Activated T-cell treated with anti-CD3 and anti-CD28 coated beads, Interleukin-2, amount 50 U/mL, for 48 hours (primary cell): ENCODE data around the gene NPC1.

ENCODE experiments used
- DNase-seq, 2 experiments: peaks; one replicate each; pipeline ENCODE4 v3.0.0-alpha.2; 2020

NPC1 gene

DNA sequence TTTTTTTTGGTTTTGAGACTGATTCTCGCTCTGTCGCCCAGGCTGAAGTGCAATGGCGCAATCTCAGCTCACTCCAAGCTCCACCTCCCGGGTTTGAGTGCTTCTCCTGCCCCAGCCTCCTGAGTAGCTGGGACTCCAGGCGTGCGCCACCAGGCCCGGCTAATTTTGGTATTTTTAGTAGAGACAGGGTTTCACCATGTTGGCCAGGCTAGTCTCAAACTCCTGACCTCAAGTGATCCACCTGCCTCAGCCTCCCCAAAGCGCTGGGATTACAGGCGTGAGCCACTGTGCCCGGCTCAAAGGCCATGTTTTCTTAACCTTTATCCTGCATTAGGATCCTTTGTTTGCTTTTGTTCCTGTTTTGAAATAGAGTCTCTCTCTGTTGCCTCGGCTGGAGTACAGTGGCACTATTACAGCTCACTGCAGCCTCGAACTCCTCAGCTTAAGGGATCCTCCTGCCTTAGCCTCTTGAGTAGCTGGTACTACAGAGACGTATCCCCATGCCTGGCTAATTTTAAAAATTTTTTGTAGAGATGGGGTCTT lies 41.0 kb downstream of the NPC1 start:
- DNase-seq: no peak

DNA sequence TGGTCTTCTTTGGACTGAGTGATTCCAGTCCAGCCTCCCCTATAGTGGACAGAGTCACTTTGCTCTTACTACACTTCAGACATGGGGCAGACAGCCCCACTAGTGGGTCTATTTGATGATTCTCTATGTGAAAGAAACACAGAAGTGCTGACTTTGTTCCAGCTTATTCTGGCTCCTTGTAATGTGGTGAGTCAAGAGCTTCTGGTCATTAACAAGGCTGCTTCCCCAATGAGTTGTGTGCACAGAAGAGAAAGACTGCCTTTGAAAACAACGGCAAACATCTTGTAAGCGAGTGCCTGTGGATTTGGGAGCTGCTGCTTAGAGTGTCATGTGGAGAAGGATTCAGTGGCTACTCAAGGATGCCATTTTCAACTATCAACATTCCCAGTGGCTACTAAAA lies 43.8 kb downstream of the NPC1 start:
- no peak for DNase-seq

DNA sequence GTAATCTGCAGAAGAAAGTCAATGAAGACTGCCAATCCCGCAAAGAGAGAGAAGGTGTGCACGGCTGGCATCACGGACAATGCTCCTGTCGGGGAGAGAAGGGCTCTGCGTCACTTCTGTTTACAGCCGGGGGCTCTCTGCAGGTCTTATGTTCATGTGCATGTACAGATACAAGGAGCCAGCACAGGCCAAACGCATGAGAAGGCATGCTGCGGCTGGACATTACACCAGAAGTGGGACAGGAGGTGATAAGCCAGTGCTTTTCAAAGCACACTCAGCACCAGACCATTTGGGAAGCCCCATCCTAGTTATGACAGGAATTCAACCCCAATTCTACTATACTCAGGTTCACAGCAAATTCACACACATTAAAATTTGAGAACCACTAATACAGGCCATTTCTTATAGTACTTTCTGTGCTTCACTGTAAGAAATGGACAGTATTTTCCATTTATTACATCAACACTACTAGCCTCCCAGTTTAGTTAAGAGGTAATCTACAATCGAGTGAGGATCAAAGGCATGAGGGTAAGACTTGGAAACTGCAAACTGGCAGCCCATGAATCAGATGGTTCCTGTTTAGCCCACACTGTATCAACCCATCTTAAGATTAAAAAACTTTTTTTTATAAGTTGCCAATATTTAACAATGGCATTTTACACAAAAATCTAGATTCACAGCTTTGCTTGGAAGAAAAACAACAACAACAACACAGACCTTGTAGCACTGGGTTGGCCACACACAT lies 44.8 kb downstream of the NPC1 start:
- no peak for DNase-seq

DNA sequence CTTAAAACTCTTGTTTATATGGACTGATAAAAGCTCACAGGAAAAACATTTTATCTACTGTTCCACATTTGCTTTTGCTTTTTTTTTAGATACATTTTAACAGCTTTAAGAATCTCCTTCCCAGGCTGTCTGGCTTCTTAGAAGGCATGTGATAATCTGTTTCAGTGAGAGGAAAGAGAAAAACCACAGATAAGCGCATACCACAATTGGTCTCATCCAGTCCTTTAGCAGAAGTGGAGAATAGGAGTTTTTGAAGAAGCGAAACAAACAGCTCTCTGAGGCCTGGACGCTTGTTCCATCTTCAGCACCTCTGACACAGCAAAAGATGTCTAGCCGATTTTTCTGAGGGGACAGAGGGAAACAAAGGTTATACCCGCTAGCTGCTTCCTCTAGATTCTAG lies 45.4 kb downstream of the NPC1 start:
- DNase-seq: no peak

DNA sequence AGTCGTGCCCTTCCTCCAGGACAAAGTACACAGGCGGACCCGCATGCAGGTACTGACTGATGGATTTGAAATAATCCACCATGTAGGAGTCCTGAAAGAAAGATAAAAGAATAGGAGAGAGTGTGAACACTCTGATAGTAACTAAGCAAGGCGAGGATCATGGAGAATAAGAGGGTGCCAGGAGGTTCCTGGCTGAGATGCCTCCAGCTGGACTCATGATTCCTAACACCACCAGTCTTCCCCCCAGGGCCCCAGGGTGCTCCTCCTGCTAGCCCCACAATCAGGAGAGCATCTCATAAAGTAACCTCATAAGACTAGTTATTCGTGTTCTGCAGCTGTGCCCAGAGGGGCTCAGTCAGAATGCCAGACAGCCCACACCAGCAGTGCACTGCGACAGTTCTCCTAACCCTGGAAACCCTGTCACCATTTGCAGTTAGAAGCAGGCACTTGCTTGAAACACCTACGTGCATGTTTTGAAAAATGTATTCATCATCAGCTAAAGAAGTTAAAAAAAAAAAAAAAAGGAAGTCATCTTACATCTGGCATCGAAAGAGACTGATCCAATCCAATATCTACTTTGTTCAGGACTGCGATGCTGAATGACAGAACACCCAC lies 46.3 kb downstream of the NPC1 start:
- DNase-seq: no peak

DNA sequence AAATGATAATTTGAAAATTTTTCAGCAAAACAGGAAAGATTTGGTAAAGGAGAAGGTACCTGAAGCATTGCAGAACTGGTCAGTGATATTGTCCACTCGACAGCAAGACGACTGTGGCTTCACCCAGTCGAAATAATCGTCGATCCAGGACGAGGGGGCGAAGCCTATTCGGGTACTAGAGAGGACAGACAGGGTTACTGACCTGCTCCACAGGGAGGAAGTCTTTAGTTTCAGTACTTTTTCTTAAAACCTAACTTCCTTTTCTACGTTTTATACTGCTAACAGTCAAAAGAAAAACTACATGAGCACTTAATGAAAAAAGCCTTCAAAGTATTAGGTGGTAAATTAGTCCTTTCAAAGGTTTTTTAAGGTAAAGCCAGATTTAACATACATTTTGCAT lies 47.0 kb downstream of the NPC1 start:
- no peak for DNase-seq

DNA sequence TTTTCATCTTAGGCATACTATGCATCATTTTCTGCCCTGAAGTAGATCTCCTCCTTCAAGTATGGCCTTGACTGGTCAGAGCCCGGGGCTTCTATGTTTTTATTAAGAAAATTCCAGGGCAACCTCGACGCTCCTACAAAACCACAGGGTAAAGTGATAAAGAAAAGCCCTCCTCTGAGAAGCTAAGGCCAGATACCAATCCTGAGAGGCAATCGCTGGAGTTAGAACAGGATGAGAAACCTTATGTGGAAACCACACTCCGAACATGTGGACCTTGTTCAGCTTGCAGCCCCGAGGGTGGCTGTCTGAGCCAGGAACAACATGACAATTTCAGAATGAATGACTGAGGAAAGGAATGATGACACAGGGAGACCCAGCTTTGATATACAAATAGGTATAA lies 47.4 kb downstream of the NPC1 start:
- DNase-seq: no peak

DNA sequence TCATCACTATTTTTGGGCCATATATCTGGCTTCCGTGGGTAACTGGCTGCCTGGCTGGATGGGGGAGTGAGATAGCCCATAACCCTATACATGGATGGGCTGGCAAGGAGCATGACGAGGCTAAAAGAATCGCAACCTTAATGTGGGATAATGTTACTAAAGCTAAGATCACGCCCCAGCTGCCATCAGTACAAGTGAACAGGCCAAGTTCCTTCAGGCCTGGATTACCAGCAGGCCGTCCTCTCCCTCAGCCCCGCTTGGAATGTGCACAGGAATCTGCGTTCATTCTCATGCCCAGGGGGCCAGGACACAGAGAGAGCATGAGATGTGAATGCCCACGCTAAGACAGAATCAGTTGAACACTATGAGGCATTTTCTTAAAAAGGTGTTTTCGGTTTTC lies 48.3 kb downstream of the NPC1 start:
- DNase-seq: no peak

DNA sequence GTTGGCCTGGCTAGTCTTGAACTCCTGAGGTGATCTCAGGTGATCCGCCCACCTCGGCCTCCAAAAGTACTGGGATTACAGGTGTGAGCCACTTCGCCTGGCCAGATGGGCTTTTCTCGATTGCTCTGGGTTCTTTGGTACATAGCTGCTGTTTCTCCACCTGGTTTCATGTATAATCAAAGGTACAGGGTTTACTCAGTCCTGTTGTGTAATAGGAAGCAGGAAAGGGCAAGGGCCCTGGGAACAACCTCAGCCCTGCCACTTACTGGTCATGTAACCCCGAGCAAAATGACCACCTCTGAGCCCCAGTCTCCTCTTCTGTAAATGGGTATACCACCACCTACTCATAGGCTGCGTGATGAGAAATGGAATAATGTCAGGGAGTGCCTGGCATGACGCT lies 49.0 kb downstream of the NPC1 start:
- DNase-seq: no peak

DNA sequence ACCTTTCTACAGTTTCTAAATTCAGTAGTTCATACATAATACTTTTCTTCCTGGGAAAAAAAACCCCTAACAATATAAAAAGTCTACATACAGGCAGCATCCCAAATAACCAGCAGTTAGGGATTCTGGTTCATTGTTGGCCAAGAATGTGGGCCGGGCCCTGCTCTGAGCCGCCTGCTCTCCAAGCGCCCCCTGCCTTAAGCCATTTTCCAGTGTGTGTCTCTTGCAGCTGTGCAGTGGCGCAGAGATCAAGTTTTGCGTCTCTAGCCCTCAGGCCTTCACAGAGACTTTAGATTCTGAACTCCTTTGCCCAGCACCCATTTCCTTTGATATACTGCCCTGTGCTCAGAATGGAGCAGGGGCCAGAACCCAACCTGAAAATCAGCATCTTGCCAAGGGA lies 50.1 kb downstream of the NPC1 start:
- no peak for DNase-seq

DNA sequence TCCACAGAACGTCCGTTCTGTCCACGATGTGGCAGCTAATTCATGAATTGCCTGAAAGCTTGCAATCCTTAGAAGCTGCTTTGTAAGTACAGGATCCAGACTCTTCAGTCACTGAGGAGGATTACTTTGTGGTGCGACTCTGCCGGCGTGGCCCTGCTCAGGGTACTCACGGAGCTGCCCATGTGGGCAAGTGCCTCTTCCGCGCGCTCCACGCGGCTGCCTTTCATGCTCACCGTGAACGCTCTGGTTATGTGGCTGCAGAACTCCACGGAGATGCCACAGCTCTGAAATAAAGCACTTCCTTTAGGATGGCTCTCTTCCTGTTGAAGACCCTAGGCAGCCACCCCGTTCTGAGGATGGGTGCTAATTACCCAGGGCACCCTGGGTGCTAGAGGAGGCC lies 52.0 kb downstream of the NPC1 start:
- DNase-seq: no peak

DNA sequence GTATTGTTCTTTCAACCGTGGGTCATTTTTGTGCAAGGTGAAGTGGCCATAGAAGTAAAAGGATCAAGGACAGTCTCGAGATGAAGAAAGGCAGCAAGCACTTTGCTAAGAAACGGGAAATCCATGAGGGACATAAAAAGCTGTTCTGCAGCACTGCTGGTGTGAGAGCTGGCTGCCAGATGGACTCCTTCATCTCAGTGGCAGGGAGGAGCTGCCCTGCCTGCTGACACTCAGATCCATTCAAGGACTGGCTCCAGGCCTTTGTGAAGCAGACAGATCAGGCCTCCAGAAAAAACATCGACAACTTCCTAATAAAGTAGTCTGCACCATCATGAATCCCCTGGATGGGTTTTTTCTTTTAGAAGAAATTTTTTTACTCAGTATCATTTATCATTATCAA lies 53.5 kb downstream of the NPC1 start:
- no peak for DNase-seq

DNA sequence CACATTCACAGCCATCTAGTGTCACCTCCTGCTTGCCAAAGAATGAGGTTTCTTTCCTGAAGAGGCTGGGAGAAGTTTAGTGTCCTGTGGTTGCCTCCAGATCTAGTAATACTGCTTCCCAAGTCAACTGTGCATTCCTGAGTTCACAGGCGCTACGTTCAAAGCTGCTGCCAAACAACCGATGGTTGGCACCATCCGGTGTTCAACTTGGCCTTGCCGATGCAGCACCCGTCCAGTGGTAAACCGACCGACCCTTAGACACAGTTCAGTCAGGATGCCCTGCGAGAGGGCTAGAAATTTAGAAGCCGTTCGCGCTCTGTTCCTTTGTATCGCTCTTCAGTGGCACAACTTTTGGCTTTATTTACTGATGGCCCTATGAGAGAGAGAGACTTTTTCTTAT lies 54.4 kb downstream of the NPC1 start:
- DNase-seq: no peak

DNA sequence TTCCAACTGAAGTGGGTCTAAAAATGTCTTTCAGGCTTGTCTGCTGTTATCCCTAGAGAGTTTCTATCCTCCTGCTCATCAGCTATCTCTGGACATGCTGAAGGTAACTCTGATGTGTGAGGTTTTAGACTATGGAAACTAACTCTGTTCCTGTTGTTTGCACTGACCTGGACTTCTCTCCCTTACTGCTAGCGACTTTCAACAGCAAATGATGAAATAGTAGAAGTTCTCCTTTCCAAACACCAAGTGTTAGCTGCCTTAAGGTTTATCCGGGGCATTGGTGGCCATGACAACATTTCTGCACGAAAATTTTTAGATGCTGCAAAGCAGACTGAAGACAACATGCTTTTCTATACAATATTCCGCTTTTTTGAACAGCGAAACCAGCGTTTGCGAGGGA lies 56.1 kb downstream of the NPC1 start:
- DNase-seq: no peak

DNA sequence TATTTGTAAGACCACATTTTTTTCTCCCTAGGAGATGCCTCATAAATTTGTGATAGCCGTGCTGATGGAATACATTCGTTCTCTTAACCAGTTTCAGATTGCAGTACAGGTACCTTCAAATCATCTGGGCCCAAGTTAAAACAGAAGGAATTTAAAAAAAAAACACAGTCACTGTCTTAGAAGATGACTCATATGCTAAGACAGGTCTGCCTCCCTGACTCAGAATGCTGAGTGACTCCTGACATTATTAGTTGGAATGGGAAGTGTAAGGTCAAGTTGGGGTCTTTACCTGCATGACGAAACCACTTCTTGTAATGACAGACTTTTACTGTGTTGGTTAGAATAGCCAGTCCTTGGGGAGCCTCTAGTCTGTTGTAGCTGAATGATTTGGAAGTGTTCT lies 56.7 kb downstream of the NPC1 start:
- no peak for DNase-seq

DNA sequence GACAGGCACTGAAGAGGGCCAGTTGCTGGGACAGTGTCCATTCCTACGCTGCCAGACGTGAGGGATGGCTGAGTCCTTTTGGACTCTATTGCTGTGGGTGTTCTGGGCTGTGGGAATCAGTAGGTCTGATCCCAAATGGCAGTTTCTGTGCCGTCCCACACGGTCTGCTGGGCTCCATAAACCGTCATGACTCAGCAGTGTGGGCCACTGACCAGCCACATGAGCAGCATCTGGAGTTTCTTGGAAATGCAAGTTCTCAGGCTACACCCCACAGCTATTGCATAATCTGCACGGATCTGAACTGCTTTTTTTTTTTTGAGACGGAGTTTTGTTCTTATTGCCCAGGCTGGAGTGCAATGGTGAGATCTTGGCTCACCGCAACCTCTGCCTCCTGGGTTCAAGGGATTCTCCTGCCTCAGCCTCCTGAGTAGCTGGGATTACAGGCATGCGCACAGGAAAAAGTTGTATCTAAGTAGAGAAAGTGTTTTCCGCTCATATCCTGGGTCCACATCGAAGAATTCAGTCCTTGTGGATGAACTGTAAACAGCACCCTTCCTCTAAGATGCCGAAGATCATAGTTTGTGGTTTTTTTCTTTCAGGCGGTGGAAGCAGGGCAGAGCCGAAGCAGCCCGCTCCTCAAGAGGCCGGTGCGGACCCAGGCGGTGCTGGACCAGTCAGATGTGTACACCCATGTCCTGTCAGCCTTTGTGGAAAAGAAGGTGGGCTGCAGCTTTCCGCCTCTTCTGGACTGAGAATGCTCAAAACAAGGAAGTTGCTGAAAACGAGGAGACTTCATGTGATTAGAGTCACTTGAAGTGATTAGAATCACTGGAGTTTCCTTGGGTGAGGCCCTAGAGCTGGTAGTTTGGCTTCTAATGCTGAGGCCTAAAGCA lies 57.5 kb downstream of the NPC1 start:
- DNase-seq: no peak

DNA sequence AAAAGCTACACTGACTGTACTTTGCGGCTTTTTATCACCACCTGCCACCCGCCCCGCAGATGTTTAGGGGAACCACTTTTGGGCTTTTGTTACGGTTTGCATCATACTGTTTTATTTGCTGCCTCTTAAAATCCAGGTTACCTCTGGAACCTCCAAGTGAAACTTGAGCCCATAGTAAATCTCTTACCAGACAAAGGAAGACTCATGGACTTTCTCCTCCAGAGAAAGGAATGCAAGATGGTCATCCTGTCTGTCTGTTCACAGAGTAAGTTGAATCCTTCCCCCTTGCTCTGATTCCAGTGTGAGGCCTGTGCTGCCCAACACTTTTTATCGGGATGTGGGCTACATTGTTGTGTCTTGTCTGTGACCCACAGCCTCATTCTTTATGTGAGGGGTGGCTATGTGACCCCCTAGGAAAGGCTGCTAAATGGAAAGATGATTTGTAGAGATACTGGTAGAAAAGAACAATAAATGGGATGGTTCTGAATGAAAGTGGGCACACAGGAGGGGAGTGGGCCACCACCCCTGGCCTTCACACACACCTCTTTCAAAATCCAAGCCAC lies 59.7 kb downstream of the NPC1 start:
- DNase-seq: no peak

DNA sequence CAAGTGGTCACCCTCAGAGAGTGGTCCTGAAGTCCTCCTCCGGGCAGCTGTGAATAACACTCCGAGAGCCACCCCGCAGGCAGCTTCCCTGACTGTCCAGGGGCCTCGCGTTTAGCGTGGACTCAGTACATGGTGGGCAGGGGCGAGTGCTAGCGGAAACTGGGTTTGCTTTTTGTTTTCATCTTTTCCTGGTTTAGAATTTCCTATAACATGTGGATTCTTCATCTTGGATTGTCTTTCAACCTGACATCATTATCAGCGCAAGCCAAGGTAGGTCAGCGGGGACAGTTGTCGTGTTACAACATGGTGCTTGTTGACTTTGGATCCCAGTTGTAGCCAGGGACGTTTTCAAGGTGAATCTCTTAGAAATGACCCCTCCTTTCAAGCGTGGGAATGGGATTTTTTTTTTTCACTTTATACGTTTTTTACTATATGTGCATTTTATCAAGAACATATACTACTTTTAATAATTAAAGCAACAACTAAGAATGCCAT lies 62.0 kb downstream of the NPC1 start:
- no peak for DNase-seq

DNA sequence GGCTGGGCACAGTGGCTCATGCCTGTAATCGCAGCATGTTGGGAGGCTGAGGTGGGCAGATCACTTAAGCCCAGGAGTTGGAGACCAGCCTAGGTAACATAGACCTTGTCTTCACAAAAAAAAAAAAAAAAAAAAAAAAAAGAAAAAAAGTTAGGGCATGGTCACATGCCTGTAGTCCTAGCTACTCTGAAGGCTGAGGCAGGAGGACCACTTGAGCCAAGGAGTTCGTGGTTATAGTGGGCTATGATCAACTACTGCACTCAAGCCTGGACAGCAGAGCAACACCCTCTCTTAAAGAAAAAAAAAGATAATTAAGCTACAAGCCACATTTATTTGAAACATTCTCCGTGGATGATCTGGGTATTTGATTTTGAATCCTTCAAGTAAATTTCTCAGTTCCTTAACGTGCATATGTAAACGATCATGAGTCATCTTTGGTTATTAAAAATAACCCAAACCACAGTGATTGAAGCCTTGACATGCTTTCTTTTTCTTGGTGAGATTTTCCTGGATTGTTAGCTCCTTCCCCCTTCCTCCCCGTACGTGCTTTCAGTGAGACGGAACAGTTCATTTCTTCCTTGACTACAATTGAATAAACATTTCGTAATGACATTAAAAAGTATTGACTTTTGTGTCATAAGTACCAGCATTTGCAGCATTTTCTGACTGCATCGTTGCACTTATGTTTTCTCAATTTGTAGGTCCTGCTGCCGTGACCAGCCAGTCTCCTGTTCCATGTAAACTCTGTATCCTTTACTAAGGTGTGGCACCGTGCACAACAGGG lies 62.7 kb downstream of the NPC1 start:
- no peak for DNase-seq

DNA sequence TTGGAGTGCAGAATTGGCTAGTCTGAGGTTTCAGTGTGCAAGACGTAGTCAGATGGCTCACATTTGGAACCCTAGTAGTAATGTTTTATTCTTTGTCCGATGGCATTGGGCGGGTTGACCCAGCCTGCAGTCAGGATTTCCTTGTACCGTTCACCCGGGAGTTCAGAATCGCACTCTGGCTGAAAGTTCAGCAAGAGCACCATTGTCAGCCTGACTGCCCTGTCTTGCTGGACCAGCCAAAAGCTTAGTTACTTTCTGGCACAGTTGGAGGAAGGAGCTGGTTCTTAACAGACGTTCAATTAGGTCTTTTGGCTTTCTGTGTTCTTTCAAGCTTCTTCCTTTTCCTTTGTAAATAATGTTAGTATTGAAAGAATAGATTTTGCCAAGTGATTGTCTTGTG lies 64.4 kb downstream of the NPC1 start:
- DNase-seq: no peak

DNA sequence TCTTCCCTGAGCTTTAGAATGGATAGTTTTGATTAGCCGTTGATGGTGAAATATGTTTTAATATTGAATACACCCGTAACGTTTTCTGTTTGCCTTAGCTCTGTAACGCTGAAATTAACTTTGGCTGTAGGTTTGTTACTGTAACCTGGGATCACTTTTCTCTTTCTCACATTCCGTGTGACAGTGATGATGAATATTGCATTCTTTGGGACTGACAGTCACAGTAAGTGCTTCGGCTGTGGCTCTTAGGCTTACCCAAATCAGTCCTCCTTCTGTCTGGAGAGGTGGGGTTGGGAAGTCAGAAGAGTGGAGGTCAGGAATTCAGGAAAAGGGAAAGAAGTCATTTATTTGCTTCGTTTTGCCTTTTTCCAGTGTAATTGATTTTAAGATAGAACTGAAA lies 65.0 kb downstream of the NPC1 start:
- DNase-seq: no peak

DNA sequence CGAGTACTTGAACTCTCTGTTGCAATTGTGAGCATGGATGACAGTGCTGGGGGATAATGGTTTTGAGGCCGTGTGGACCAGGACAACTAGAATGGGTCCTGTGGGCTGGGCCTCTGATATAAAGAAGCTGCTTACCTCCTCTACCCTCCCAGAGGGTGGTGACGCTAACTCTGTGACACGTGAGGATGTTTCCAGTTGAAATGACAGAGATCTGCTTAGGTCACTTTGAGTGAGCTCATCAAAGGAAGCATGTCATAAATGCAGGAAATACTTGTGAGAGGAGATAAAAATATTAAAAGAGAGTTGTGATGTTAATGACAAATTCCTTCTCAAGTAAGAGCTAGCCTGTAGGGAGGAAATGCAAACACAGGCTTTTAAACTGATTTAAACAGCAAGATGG lies 66.6 kb downstream of the NPC1 start:
- no peak for DNase-seq
